ENCODE measurements around the gene ZFAND2A. TPM values are rescaled to one million over a fixed set of nuclear protein-coding genes. Genes with fewer than 3 reads are reported as not detected.

The ZFAND2A gene
- total RNA-seq, 4 donors from 2014 or later = 17.4 to 39.4 (median 21.8) TPM

DNA sequence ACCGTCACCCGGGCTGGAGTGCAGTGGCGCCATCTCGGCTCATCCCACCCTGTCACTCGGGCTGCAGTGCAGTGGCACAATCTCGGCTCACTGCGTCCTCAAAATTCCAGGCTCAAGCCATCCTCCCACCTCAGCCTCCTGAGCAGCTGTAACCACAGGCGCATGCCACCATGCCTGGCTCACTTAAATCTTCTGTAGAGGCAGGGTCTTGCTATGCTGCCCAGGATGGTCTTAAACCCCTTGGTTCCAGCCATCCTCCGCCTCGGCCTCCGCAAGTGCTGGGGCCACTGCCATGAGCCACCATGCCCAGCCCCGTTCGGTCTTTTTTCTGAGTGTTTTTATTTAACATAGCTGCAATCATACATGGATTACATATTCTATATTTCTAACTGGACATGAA, 30.6 kb downstream of the ZFAND2A start:
- Histone ChIP-seq H3K9me3 (no peaks in the 10 kb centered on the region), H3K27ac (no peak overlapping the region), H3K4me3 (no peak overlapping the region), H3K36me3 (no peaks in the 10 kb centered on the region), H3K27me3 (no peaks in the 10 kb centered on the region), H3K4me1 (no peaks in the 10 kb centered on the region)
- no peak for DNase-seq
- intact Hi-C loops (cut with DNase I; ENCODE audit: low total_unique reads) = no loop called here
- no peak for TF ChIP-seq POLR2A (IDR thresholded peaks at IDR 0.05)

DNA sequence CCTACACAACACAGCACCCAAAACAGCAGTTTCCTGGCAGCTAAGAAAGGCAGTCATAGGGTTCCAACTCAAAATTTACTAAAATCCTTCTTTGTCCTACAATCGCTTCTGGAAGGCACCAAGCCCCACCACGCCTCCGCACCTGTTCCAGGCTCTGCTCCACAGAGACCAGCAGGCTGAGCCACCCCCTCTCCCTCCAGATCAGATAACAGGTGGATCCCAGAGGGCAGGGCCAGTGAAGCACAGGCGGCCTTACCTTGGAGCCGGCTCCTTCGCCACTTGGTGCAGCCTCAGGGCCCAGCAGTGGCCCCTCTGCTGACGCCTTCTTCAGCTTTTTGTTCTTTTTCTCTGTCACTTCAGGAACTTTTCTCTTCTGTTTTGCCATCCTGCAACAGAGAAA, 33.0 kb downstream of the ZFAND2A start:
- TF ChIP-seq POLR2A (IDR thresholded peaks at IDR 0.05) = no peak
- TF ChIP-seq, protein P1, sequence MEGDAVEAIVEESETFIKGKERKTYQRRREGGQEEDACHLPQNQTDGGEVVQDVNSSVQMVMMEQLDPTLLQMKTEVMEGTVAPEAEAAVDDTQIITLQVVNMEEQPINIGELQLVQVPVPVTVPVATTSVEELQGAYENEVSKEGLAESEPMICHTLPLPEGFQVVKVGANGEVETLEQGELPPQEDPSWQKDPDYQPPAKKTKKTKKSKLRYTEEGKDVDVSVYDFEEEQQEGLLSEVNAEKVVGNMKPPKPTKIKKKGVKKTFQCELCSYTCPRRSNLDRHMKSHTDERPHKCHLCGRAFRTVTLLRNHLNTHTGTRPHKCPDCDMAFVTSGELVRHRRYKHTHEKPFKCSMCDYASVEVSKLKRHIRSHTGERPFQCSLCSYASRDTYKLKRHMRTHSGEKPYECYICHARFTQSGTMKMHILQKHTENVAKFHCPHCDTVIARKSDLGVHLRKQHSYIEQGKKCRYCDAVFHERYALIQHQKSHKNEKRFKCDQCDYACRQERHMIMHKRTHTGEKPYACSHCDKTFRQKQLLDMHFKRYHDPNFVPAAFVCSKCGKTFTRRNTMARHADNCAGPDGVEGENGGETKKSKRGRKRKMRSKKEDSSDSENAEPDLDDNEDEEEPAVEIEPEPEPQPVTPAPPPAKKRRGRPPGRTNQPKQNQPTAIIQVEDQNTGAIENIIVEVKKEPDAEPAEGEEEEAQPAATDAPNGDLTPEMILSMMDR (IDR thresholded peaks at IDR 0.05) = no peak
- H3K36me3 ChIP-seq = no peaks in the 10 kb centered on the region
- no peak overlapping the region for H3K4me3 ChIP-seq
- no peak overlapping the region for H3K27ac ChIP-seq
- peaks cover 0 to 11% of the 10 kb centered on the region in 2 donors for H3K4me1 ChIP-seq
- no peak for DNase-seq
- intact Hi-C loops (cut with DNase I; ENCODE audit: low total_unique reads) = no loop called here
- no peaks in the 10 kb centered on the region for H3K9me3 ChIP-seq
- no peaks in the 10 kb centered on the region for H3K27me3 ChIP-seq

DNA sequence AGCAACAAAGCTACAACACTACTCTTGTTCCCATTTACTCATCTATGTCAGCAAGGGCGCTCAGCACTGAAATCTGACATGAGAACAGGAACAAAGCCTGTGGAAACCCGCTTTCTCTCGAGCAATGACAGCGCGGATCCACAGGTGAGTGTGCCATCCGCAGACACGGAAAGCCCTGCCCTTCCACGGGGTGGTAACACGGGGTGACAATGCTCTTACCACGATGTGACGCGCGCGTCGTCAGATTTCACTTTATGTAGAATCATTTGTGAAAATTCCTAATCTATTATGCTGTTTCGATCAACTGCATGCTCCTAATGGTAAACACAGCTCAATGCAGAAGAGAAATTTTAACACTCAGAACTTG, 34.4 kb downstream of the ZFAND2A start:
- intact Hi-C loops (cut with DNase I; ENCODE audit: low total_unique reads) = no loop called here
- Histone ChIP-seq H3K4me1 (peaks cover 0 to 11% of the 10 kb centered on the region in 2 donors), H3K27me3 (no peaks in the 10 kb centered on the region), H3K9me3 (no peaks in the 10 kb centered on the region), H3K36me3 (no peaks in the 10 kb centered on the region), H3K4me3 (no peak overlapping the region), H3K27ac (no peak overlapping the region)
- no peak for DNase-seq
- TF ChIP-seq, protein P1 (IDR thresholded peaks at IDR 0.05) = no peak
- no peak for TF ChIP-seq POLR2A (IDR thresholded peaks at IDR 0.05)

DNA sequence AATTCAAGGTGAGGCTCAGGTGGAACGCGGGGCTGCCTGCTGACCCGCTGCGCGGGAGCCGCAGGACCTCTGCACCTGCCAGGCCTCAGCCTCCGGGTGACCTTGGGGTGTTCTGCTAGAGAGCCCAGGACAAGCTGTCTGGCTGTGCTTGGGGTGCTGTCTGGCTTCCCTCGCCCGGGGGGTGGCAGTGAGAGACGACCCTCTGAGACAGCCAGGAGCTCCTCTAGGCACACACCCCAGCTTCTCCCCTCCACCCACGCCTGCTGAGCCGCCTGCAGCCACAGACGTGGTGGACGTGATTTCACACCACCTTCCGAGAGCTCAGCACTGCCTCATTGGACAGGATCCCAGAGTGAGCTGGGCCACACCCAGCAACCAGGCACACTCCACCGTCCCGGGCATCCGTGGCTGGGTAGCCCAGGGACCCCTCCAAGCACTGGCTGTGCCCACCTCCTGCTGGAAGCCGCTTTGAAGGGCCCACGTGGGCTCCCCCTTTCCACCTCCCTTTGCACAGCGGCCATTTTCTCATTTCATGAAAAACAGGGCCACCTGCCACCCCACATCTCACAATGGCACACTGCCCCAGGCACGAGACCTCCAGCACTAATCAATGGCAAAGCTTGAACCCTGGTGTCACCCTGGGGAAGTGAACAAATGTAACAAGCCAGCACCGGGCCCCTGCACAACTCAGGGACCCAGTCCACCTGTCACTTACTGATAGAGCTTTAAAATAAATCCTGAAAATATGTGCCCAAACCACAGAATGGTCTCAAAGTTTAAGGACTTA, 35.0 kb downstream of the ZFAND2A start:
- Histone ChIP-seq H3K27ac (no peak overlapping the region), H3K27me3 (no peaks in the 10 kb centered on the region), H3K4me3 (no peak overlapping the region), H3K9me3 (no peaks in the 10 kb centered on the region), H3K4me1 (peaks cover 0 to 11% of the 10 kb centered on the region in 2 donors), H3K36me3 (no peaks in the 10 kb centered on the region)
- DNase-seq = no peak
- TF ChIP-seq, protein P1 (IDR thresholded peaks at IDR 0.05) = no peak
- TF ChIP-seq POLR2A (IDR thresholded peaks at IDR 0.05) = no peak
- intact Hi-C loops (cut with DNase I; ENCODE audit: low total_unique reads) = no loop called here

DNA sequence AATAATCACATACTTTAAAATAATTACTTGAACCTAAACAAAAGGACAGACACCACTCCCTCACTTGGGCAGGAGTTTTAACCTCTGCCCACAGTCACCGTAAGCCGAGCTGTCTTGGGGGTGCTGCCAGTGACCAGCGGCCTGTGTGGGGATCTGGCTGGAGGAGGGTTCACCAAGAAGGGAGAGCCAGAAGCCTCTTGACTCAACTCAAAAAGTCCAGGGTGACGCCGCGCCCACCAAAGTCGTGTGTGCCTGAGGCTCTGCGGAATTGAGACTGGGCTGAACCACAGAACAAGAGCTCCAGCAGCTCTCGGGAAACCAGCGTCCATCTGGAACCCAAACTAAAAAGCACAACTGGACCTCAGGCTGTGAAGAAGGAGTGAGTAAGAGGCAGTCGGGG, 35.8 kb downstream of the ZFAND2A start:
- Histone ChIP-seq H3K36me3 (no peaks in the 10 kb centered on the region), H3K27me3 (no peaks in the 10 kb centered on the region), H3K27ac (peak overlapping the region; percentile 61 to 71), H3K4me3 (no peak overlapping the region), H3K4me1 (peaks cover 0 to 11% of the 10 kb centered on the region in 2 donors), H3K9me3 (no peaks in the 10 kb centered on the region)
- TF ChIP-seq, protein P1 (IDR thresholded peaks at IDR 0.05) = no peak
- TF ChIP-seq POLR2A (IDR thresholded peaks at IDR 0.05) = no peak
- DNase-seq = no peak
- intact Hi-C loops (cut with DNase I; ENCODE audit: low total_unique reads) = no loop called here

Measured in uterus (tissue), 4 donors.